ENCODE results near the gene COL8A2. TPM values are rescaled to one million over a fixed set of nuclear protein-coding genes. Genes with fewer than 3 reads are reported as not detected.

COL8A2 gene
- polyA plus RNA-seq, 3 donors, result 0.90 to 3.0 (median 1.6) TPM

DNA sequence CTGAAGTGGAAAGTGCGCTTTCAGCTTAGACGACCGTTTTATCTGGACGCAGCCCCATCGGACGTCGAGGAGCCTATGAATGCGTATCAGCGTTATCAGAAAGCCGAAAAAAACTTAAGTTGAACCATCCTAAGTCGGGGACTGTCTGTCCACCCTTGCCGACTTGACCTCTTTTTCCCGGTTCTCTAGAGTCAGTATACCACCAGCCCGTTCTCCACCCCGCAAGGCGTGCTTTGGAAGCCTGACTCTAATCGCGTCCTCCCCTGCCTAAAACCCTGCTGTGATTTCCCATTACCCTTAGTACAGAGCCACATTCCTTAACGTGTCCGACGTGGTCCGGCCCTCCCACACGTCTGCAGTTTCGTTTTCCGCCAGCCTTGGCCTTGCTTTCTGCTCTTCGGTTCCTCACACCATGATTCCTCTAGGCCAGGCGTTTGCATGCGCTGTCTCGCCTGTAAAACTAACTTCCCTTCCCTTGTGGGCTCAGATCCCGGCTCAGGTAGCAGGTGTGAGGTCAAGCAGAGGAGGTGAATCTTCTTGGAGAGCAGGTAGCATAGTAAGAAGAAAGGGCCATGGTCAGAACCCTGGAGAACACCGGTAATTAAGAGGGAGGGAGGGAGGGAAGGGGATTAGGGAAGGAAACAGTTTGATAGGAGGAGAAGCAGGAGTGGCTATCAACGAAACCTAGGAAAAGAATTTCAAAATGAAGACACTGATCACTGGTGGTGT is 35.5 kb downstream of the COL8A2 start:
- Mint-ChIP-seq H3K4me1 (peaks cover 30% of the 10 kb centered on the region), H3K27ac (peak overlapping the region; percentile 92 to 99 (median 95)), H3K9me3 (peaks cover 0 to 3% (median 0%) of the 10 kb centered on the region in 7 donors), H3K36me3 (peaks cover 34 to 37% of the 10 kb centered on the region in 2 donors), H3K4me3 (peak overlapping the region; percentile 92 to 100), H3K27me3 (ENCODE audit: low read depth in 3 of 3) (peaks cover 4 to 8% (median 6%) of the 10 kb centered on the region in 3 donors)
- Histone ChIP-seq H3K27me3 (ENCODE audit: control insufficient read depth in 2 of 2, insufficient read depth in 2 of 2, low read length in 2 of 2) (peaks cover 0 to 7% of the 10 kb centered on the region in 2 donors), H3K9ac (ENCODE audit: insufficient read depth, low read length, poor library complexity, severe bottlenecking) (peak overlapping the region; percentile 90), H3K4me1 (ENCODE audit: control insufficient read depth in 1 of 2, insufficient read depth in 2 of 2, low read length in 2 of 2) (peaks cover 37% of the 10 kb centered on the region in 2 donors), H2AFZ (ENCODE audit: insufficient read depth, low read depth, low read length, poor library complexity, severe bottlenecking) (peak overlapping the region; percentile 100), H3K4me3 (replicated peaks in 1 of 3; ENCODE audit: low read depth in 2 of 3, low read length in 3 of 3) (peak overlapping the region; percentile 75 to 94 (median 86)), H3K9me3 (replicated peaks in 1 of 2; ENCODE audit: control insufficient read depth in 1 of 2, insufficient read depth in 1 of 2, low read length in 2 of 2) (no peaks in the 10 kb centered on the region), H3K79me2 (ENCODE audit: insufficient read depth, low read length) (peaks cover 45% of the 10 kb centered on the region), H3K36me3 (replicated peaks in 1 of 2; ENCODE audit: control insufficient read depth in 1 of 2, insufficient read depth in 2 of 2, low read length in 2 of 2) (peaks cover 35 to 38% of the 10 kb centered on the region in 2 donors), H4K20me1 (ENCODE audit: insufficient read depth, low read length) (peaks cover 21% of the 10 kb centered on the region), H3K27ac (ENCODE audit: low read depth in 1 of 2, low read length in 2 of 2) (peak overlapping the region; percentile 82 to 89), H3K4me2 (replicated peaks; ENCODE audit: extremely low read depth, low read length, poor library complexity, severe bottlenecking) (peak overlapping the region; percentile 76)
- intact Hi-C loops (cut with micrococcal nuclease), result no loop called here
- peak in 2 of 3 donors; percentile 45 to 48 for DNase-seq
- TF ChIP-seq, protein P1, sequence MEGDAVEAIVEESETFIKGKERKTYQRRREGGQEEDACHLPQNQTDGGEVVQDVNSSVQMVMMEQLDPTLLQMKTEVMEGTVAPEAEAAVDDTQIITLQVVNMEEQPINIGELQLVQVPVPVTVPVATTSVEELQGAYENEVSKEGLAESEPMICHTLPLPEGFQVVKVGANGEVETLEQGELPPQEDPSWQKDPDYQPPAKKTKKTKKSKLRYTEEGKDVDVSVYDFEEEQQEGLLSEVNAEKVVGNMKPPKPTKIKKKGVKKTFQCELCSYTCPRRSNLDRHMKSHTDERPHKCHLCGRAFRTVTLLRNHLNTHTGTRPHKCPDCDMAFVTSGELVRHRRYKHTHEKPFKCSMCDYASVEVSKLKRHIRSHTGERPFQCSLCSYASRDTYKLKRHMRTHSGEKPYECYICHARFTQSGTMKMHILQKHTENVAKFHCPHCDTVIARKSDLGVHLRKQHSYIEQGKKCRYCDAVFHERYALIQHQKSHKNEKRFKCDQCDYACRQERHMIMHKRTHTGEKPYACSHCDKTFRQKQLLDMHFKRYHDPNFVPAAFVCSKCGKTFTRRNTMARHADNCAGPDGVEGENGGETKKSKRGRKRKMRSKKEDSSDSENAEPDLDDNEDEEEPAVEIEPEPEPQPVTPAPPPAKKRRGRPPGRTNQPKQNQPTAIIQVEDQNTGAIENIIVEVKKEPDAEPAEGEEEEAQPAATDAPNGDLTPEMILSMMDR (IDR thresholded peaks at IDR 0.05), result no peak
- WGBS (ENCODE audit: insufficient coverage), result 3% methylated on average over 27 of the region's 32 CpGs

DNA sequence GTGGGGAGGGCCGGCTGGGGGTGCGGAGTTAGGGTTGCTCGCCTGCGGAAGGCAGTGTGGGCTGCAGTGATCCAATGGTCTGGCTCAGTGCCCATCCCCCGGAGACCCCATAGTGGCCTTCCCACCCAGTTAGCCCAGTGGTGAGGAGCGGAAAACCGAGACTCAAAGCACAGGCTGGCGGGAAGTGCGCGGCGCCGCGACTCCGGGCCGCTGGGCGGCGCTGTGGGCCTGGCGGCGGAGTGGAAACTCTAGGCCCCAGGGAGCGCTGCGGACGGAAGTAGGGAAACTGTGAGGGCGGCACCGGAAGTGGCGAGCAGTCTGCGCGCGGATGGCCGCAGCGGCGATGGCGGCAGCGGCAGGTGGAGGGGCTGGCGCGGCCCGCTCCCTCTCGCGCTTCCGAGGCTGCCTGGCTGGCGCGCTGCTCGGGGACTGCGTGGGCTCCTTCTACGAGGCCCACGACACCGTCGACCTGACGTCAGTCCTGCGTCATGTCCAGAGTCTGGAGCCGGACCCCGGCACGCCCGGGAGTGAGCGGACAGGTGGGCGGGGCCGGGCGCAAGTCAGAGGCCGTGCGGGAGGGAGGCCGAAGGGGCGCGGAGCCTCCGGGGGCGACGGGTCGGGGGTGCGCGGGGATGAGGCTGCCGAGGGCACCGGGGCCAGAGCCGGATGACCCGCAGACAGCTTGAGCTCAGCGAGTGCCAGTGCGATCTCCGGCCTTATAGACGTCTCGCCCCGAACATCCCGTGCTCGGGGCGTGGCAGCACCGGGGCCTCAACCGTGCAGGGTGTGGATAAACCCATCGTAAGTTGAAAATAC is 36.2 kb downstream of the COL8A2 start, which contains the start of gene ADPRS:
ADPRS (plus strand) TSS at position 316 of the 816 bp plus-strand sequence; CDS start at position 329, 13 bp downstream.
- Histone ChIP-seq H3K27ac (ENCODE audit: low read depth in 1 of 2, low read length in 2 of 2) (peak within 1 kb of the TSS; percentile 82 to 89), H3K9ac (ENCODE audit: insufficient read depth, low read length, poor library complexity, severe bottlenecking) (peak within 1 kb of the TSS; percentile 90), H3K4me2 (replicated peaks; ENCODE audit: extremely low read depth, low read length, poor library complexity, severe bottlenecking) (peak within 1 kb of the TSS; percentile 76), H3K36me3 (replicated peaks in 1 of 2; ENCODE audit: control insufficient read depth in 1 of 2, insufficient read depth in 2 of 2, low read length in 2 of 2) (peaks cover 29 to 30% of the 10 kb centered on the region in 2 donors), H3K27me3 (ENCODE audit: control insufficient read depth in 2 of 2, insufficient read depth in 2 of 2, low read length in 2 of 2) (peaks cover 0 to 15% of the 10 kb centered on the region in 2 donors), H2AFZ (ENCODE audit: insufficient read depth, low read depth, low read length, poor library complexity, severe bottlenecking) (peak within 1 kb of the TSS; percentile 100), H3K4me1 (ENCODE audit: control insufficient read depth in 1 of 2, insufficient read depth in 2 of 2, low read length in 2 of 2) (peaks cover 37 to 38% of the 10 kb centered on the region in 2 donors), H3K4me3 (replicated peaks in 1 of 3; ENCODE audit: low read depth in 2 of 3, low read length in 3 of 3) (peak within 1 kb of the TSS; percentile 75 to 94 (median 86)), H3K9me3 (replicated peaks in 1 of 2; ENCODE audit: control insufficient read depth in 1 of 2, insufficient read depth in 1 of 2, low read length in 2 of 2) (no peaks in the 10 kb centered on the region), H4K20me1 (ENCODE audit: insufficient read depth, low read length) (peaks cover 21% of the 10 kb centered on the region), H3K79me2 (ENCODE audit: insufficient read depth, low read length) (peaks cover 45% of the 10 kb centered on the region)
- Mint-ChIP-seq H3K27me3 (ENCODE audit: low read depth in 3 of 3) (peaks cover 8 to 14% (median 11%) of the 10 kb centered on the region in 3 donors), H3K4me1 (peaks cover 26% of the 10 kb centered on the region), H3K9me3 (peaks cover 0 to 3% (median 0%) of the 10 kb centered on the region in 7 donors), H3K4me3 (peak within 1 kb of the TSS; percentile 92 to 100), H3K27ac (peak within 1 kb of the TSS; percentile 92 to 99 (median 95)), H3K36me3 (peaks cover 27 to 30% of the 10 kb centered on the region in 2 donors)
- intact Hi-C loops (cut with micrococcal nuclease), result no loop called here
- WGBS (ENCODE audit: insufficient coverage), result under 1% methylated on average over 84 of the region's 84 CpGs
- peak; percentile 87 to 90 (median 89) for DNase-seq
- TF ChIP-seq, protein P1 (IDR thresholded peaks at IDR 0.05), result peak; percentile 99

Data from CD14-positive monocyte (primary cell).